Skeletal muscle tissue (tissue), 4 donors: Measurements from ENCODE around the gene SERPINB7. TPM values are rescaled to one million over a fixed set of nuclear protein-coding genes. Genes with fewer than 3 reads are reported as not detected.

ENCODE experiments used
- H3K27ac ChIP-seq: one replicate; pipeline ENCODE4 v1.7.0; 2013; ENCODE audit warnings: mild to moderate bottlenecking, low read depth, low read length, inconsistent platforms
- H3K27me3 ChIP-seq, 3 donors: one replicate each; pipeline ENCODE4 v1.7.0; 2013; ENCODE audit warnings: low read length in 3 of 3; ENCODE audit not compliant: control insufficient read depth in 3 of 3, insufficient read depth in 3 of 3
- H3K36me3 ChIP-seq, 3 donors: one replicate each; pipeline ENCODE4 v1.7.0; 2013; ENCODE audit warnings: low read length in 3 of 3; ENCODE audit not compliant: control insufficient read depth in 3 of 3, insufficient read depth in 3 of 3
- H3K4me1 ChIP-seq, 3 donors: one replicate each; pipeline ENCODE4 v1.7.0; 2013; ENCODE audit warnings: low read length in 3 of 3, mild to moderate bottlenecking in 3 of 3; ENCODE audit not compliant: control insufficient read depth in 3 of 3, insufficient read depth in 3 of 3
- H3K4me3 ChIP-seq, 3 donors: one replicate each; pipeline ENCODE4 v1.7.0; 2013; ENCODE audit warnings: low read length in 3 of 3
- H3K9ac ChIP-seq, 3 donors: one replicate each; pipeline ENCODE4 v1.7.0; 2013; ENCODE audit warnings: low read length in 3 of 3, mild to moderate bottlenecking in 3 of 3, moderate library complexity in 2 of 3, low read depth in 1 of 3
- H3K9me3 ChIP-seq, 3 donors: one replicate each; pipeline ENCODE4 v1.7.0; 2013; ENCODE audit warnings: low read length in 3 of 3; ENCODE audit not compliant: control insufficient read depth in 3 of 3
- total RNA-seq: library from RNA; depleted of rRNA; stranded (reverse); fragments of >200 nt; gene quantifications from one replicate; pipeline ENCODE4 v1.2.3, GENCODE V29; 2014
- donor health status: Osteomylitis.

The SERPINB7 gene
- total RNA-seq, 1 donor from 2014 or later = not detected

DNA sequence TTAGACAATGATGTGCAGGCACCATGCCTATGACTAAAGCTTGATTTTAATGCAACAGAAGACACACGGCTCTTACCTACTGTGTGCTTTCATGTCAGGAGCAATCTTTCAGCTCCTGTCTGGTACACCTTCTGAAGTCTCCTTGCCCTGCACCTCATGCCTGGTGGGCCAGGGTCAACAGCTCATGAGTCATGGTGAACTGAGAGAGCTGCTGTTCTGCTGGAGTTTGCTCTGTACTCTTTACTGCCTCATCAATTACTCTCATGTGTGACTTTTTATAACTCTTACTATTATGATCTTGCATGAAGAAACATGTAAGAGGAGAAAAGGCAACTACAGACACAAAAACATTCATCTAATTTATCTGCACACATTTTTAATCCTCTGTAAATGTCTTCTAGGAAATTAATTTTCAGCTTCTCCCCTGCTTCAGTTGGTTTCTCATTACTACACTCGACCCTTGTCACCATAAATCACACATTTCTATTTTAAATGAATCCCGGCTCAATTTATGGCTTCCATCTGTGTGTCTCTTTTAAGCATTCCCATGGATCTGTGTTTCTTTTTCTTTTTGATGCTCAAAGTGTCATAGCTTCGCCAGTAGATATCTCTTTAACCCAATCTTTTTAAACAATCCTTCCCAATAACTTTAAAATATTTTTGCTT lies 9.7 kb downstream of the SERPINB7 start:
- Histone ChIP-seq H3K27ac (no peak overlapping the region), H3K9me3 (no peaks in the 10 kb centered on the region), H3K36me3 (no peaks in the 10 kb centered on the region), H3K27me3 (peaks cover 0 to 2% (median 0%) of the 10 kb centered on the region in 3 donors), H3K4me3 (no peak overlapping the region), H3K9ac (no peak overlapping the region), H3K4me1 (no peaks in the 10 kb centered on the region)

DNA sequence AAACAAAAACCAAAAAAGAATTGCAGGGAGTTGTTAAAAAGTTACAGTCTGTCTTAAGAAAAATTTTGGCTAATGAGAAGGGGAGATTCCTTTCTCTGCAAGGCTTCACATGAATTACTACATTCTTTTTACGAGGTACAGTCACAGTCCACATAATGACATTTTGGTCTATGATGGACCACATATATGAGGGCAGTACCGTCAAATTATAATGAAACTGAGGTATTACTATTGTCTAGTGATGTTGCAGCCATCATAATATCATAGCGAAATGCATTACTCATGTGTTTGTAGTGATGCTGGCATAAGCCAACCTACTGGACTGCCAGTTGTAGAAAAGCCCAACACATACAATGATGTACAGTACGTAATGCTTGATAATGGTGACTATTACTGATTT lies 12.5 kb downstream of the SERPINB7 start:
- no peaks in the 10 kb centered on the region for H3K4me1 ChIP-seq
- no peaks in the 10 kb centered on the region for H3K36me3 ChIP-seq
- no peak overlapping the region for H3K9ac ChIP-seq
- no peak overlapping the region for H3K27ac ChIP-seq
- no peaks in the 10 kb centered on the region for H3K27me3 ChIP-seq
- no peak overlapping the region for H3K4me3 ChIP-seq
- H3K9me3 ChIP-seq = no peaks in the 10 kb centered on the region

DNA sequence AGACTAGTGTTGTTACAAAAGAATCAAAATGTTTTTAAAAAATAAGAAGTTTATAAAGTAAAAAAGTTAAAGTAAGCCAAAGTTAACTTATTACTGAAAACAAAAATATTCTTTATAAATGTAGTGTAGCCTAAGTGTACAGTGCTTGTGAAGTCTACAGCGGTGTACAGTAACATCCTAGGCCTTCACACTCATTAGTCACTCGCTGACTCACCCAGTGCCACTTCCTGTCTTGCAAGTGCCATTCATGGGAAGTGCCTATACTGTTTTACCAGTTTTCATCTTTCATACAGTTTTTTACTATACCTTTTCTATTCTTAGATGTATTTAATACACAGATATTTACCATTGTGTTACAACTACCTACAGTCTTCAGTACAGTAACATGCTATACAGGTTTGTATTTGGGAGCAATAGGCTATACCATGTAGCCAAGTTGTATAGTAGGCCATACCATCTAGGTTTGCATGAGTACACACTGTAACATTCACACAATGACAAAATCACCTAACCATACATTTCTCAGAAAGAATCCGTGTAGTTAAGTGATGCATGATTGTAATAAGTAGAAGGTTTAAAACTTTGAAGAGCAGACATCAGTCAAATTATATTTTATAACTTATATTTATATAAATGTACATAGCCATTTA lies 13.4 kb downstream of the SERPINB7 start:
- Histone ChIP-seq H3K27me3 (no peaks in the 10 kb centered on the region), H3K36me3 (no peaks in the 10 kb centered on the region), H3K27ac (no peak overlapping the region), H3K9me3 (no peaks in the 10 kb centered on the region), H3K9ac (no peak overlapping the region), H3K4me3 (no peak overlapping the region), H3K4me1 (no peaks in the 10 kb centered on the region)

DNA sequence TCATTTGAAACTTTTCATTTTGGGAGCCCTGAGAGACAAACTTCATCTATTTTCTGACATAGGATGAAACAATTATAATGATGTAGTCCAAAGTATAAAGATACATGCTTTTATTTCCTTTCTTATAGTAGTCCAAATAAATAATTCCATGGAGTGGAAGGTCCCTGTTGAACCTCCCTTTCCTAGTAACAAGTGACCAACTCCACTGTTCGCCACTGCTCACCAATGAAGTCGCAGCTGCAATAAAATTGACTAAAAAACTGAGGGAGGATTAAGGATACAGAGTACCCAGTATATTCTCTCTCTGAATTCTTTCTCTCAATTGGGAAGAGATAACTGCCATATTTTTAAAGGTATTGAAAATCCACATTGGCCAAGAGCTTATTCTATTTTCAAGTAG lies 14.1 kb downstream of the SERPINB7 start:
- Histone ChIP-seq H3K9me3 (no peaks in the 10 kb centered on the region), H3K27me3 (no peaks in the 10 kb centered on the region), H3K9ac (no peak overlapping the region), H3K36me3 (no peaks in the 10 kb centered on the region), H3K27ac (no peak overlapping the region), H3K4me1 (no peaks in the 10 kb centered on the region), H3K4me3 (no peak overlapping the region)

DNA sequence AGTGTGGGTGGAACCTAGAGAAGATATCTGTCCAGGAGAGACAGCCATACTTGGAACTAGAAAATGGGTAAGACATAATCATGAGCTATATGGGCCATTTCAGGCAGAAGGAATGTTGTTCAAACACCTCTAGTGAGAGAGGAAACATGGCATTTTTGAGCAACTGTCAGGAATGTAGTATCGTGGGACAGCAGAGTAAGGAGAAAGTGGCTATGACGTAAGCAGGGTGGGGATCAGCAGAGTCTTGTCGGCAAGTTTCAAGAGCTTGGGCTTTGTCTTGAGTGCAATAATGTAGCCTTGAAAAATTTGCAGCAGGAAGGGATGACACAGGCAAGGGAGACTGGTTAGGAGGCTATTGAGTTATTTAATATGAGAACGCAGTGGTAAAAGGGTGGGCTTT lies 20.4 kb downstream of the SERPINB7 start:
- H3K9ac ChIP-seq = no peak overlapping the region
- no peaks in the 10 kb centered on the region for H3K9me3 ChIP-seq
- no peaks in the 10 kb centered on the region for H3K27me3 ChIP-seq
- H3K36me3 ChIP-seq = no peaks in the 10 kb centered on the region
- no peaks in the 10 kb centered on the region for H3K4me1 ChIP-seq
- H3K27ac ChIP-seq = no peak overlapping the region
- no peak overlapping the region for H3K4me3 ChIP-seq

DNA sequence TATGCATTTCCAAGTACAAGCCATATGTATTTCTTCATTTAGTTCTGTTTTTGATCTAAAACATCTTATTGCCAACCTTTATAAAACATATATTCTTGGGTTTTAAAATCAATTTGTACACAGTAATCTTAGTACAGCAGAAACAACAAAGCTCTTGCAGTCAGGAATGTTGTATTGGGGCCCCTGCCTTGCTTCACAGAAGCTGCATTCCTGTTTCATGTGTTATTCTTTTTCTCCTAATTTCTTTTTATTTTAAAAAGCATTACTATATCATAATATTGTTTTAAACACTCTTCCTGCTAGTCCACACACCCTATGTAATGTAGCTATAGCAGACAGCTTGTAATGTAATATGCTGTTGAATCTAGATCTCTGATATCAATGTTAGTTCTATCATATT lies 24.0 kb downstream of the SERPINB7 start:
- Histone ChIP-seq H3K36me3 (no peaks in the 10 kb centered on the region), H3K9ac (no peak overlapping the region), H3K27me3 (no peaks in the 10 kb centered on the region), H3K4me3 (no peak overlapping the region), H3K9me3 (no peaks in the 10 kb centered on the region), H3K4me1 (no peaks in the 10 kb centered on the region), H3K27ac (no peak overlapping the region)

DNA sequence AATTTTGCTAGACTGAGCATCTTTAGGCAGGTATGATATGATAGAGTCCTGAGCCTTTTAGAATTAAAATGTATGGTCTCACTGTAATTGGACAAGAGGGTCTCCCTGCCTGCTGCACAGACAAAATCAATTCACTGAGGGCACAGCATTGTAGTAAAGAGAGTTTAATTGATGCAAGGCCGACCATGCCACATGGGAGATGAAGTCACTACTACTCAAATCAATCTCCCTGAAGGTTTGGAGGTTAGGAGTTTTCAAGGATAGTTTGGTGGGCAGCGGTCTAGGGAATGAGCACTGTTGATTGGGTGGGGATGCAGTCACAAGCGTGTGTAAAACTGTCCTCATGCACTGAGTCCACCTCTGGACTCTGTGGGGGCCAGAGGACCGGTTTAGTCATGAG lies 26.1 kb downstream of the SERPINB7 start:
- no peaks in the 10 kb centered on the region for H3K36me3 ChIP-seq
- H3K27me3 ChIP-seq = no peaks in the 10 kb centered on the region
- H3K9me3 ChIP-seq = no peaks in the 10 kb centered on the region
- H3K4me1 ChIP-seq = no peaks in the 10 kb centered on the region
- no peak overlapping the region for H3K4me3 ChIP-seq
- no peak overlapping the region for H3K9ac ChIP-seq
- no peak overlapping the region for H3K27ac ChIP-seq

DNA sequence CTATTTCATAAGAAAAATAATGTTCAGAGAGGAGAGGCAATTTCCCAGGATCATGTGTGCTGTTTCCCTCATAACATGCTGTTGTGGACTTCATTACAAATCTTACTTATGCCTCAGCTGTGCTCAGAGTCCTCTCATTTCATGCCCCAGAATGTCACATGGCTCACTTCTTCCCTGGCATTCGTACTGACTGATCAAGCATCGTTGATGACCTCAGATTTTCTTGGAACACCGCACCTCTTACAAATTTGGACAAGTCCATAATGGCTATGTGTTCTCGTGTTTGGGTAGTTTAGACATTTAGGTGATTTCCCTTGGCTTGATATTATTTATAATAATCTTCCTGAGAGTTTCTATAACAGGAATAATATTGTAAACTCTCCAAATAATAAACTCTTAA lies 32.9 kb downstream of the SERPINB7 start:
- no peaks in the 10 kb centered on the region for H3K4me1 ChIP-seq
- H3K9me3 ChIP-seq = no peaks in the 10 kb centered on the region
- no peak overlapping the region for H3K4me3 ChIP-seq
- no peaks in the 10 kb centered on the region for H3K27me3 ChIP-seq
- no peak overlapping the region for H3K27ac ChIP-seq
- H3K9ac ChIP-seq = no peak overlapping the region
- no peaks in the 10 kb centered on the region for H3K36me3 ChIP-seq

DNA sequence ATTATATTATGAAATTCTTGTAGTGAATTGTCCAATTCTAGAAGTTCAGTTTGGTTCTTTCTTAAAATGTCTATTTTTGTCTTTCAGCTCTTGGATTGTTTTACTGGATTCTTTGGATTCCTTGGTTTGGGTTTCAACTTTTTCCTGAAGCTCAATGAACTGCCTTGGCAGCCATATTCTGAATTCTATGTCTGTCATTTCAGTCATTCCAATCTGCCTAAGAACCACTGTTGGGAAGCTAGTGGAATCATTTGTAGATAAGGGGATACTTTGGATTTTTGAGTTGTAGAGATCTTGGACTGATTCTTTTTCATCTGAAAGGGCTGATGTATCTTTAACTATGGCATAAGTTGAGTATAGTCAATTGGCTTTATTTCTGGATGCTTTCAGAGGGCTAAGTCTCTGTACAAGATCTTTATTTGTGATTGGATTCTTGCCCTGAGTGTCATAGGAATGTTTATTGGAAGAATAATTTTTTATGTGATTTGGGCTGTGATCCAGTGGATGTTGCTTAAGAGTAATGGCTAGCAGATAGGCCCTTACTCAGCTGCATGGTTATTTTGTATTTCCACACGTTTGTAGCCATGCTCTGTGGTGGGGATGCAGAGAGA lies 42.3 kb downstream of the SERPINB7 start:
- H3K9me3 ChIP-seq = no peaks in the 10 kb centered on the region
- H3K36me3 ChIP-seq = no peaks in the 10 kb centered on the region
- H3K4me3 ChIP-seq = no peak overlapping the region
- H3K9ac ChIP-seq = no peak overlapping the region
- H3K4me1 ChIP-seq = peaks cover 0 to 6% (median 0%) of the 10 kb centered on the region in 3 donors
- no peaks in the 10 kb centered on the region for H3K27me3 ChIP-seq
- no peak overlapping the region for H3K27ac ChIP-seq

DNA sequence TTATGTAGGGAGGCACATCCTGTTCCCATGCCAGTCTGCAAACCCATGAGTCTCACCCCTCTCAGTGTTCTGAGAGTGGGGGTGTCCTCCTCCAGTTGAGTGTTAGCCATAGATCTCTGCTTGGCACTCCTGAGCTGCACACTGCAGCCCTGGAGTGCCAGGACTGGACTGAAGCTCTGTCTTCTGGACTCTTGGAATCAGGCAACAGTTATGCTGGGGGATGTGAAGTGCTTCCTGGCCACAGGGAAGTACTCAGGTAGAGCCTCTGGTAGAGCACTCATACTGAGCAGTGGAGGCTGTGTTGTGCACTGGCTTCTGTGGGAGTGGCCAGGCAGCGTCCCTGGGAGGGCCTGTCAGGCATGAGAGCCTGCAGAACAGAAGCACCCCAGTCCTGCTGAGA lies 43.0 kb downstream of the SERPINB7 start:
- Histone ChIP-seq H3K9me3 (no peaks in the 10 kb centered on the region), H3K4me1 (peaks cover 0 to 6% (median 0%) of the 10 kb centered on the region in 3 donors), H3K36me3 (no peaks in the 10 kb centered on the region), H3K9ac (no peak overlapping the region), H3K27me3 (no peaks in the 10 kb centered on the region), H3K27ac (no peak overlapping the region), H3K4me3 (no peak overlapping the region)
